ENCODE data around the gene MICALL1. TPM values are rescaled to one million over a fixed set of nuclear protein-coding genes. Genes with fewer than 3 reads are reported as not detected.

Gene MICALL1
- total and polyA plus RNA-seq, 3 donors from 2014 or later, result 25.2 to 38.0 (median 30.8) TPM

DNA sequence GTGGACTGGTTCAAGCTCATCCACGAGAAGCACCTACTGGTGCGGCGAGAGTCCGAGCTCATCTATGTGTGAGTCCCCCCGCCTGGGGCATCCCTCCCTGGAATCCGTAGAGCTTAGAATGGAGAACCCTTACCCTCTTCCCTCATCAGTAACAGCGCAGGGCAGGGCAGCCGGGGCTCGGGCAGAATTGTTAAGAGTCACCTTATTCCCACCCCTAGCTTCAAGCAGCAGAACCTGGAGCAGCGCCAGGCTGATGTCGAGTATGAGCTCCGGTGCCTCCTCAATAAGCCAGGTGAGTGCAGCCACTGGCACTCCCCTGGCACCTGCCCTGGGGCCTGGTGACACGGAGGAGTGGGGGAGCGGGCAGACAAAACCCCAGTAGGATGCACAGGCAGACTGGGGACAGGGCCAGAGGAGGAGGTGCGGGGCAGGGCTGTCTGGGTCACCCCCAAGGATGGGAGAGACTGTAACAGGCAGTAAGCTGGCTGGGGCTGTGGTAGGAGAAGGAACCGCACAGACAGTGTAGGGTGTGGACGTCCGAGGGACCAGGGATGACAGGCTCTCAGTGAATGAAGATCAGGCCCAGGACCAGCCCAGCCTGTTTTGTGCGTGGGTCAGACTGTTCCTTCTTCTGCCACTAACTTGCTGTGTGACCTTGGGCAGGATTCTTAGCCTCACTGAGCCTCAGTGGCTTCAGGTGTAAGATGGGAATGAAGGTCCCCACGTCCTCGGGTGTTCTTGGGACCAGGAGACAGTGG lies 26.9 kb downstream of the MICALL1 start:
- H3K9me3 ChIP-seq, result no peaks in the 10 kb centered on the region
- no peaks in the 10 kb centered on the region for H3K36me3 ChIP-seq (ENCODE audit: low read depth, missing control alignments)
- TF ChIP-seq POLR2A (IDR thresholded peaks at IDR 0.05), result no peak
- no peak for TF ChIP-seq CTCF (IDR thresholded peaks at IDR 0.05)
- peaks cover 43% of the 10 kb centered on the region for H3K4me1 ChIP-seq
- DNase-seq, result peak; percentile 27
- 65 to 74% methylated on average over 15 to 21 of the region's 21 CpGs for WGBS, 2 donors
- intact Hi-C loops (cut with DNase I; ENCODE audit: low total_unique reads), result no loop called here
- no peak overlapping the region for H3K4me3 ChIP-seq
- H3K27ac ChIP-seq, result peak overlapping the region; percentile 16 to 72
- no peaks in the 10 kb centered on the region for H3K27me3 ChIP-seq

GRCh38 chr22:37933711-37934376 lies 27.7 kb downstream of the MICALL1 start:
- H3K27ac ChIP-seq, result peak overlapping the region; percentile 16 to 72
- intact Hi-C loops (cut with DNase I; ENCODE audit: low total_unique reads), result no loop called here
- H3K4me3 ChIP-seq, result no peak overlapping the region
- H3K4me1 ChIP-seq, result peaks cover 43% of the 10 kb centered on the region
- TF ChIP-seq CTCF (IDR thresholded peaks at IDR 0.05), result peak; percentile 83 to 89 (median 86)
- no peak for TF ChIP-seq POLR2A (IDR thresholded peaks at IDR 0.05)
- DNase-seq, result peak; percentile 92
- 26 to 50% methylated on average over 1 to 7 of the region's 13 CpGs for WGBS, 2 donors
- H3K36me3 ChIP-seq (ENCODE audit: low read depth, missing control alignments), result no peaks in the 10 kb centered on the region
- no peaks in the 10 kb centered on the region for H3K9me3 ChIP-seq
- no peaks in the 10 kb centered on the region for H3K27me3 ChIP-seq

GRCh38 chr22:37940698-37941376 lies 34.7 kb downstream of the MICALL1 start:
- DNase-seq, result peak; percentile 25
- Histone ChIP-seq H3K27me3 (no peaks in the 10 kb centered on the region), H3K4me3 (no peak overlapping the region), H3K27ac (no peak overlapping the region), H3K36me3 (ENCODE audit: low read depth, missing control alignments) (no peaks in the 10 kb centered on the region), H3K4me1 (no peaks in the 10 kb centered on the region), H3K9me3 (no peaks in the 10 kb centered on the region)
- 81 to 88% methylated on average over 8 to 12 of the region's 12 CpGs for WGBS, 2 donors
- TF ChIP-seq CTCF (IDR thresholded peaks at IDR 0.05), result no peak
- no peak for TF ChIP-seq POLR2A (IDR thresholded peaks at IDR 0.05)
- intact Hi-C loops (cut with DNase I; ENCODE audit: low total_unique reads), result no loop called here

- no peak for DNase-seq
- TF ChIP-seq CTCF (IDR thresholded peaks at IDR 0.05), result no peak
- no peak for TF ChIP-seq POLR2A (IDR thresholded peaks at IDR 0.05)
- H3K9me3 ChIP-seq, result no peaks in the 10 kb centered on the region
- intact Hi-C loops (cut with DNase I; ENCODE audit: low total_unique reads), result no loop called here
- H3K27me3 ChIP-seq, result no peaks in the 10 kb centered on the region
- H3K4me1 ChIP-seq, result no peaks in the 10 kb centered on the region
- H3K36me3 ChIP-seq (ENCODE audit: low read depth, missing control alignments), result no peaks in the 10 kb centered on the region
- H3K4me3 ChIP-seq, result no peak overlapping the region
- WGBS, 2 donors, result 92 to 98% methylated on average over 7 to 8 of the region's 8 CpGs
- no peak overlapping the region for H3K27ac ChIP-seq
Measured at GRCh38 chr22:37942133-37942532, 36.0 kb downstream of the MICALL1 start.
